Activated naive CD4-positive, alpha-beta T cell treated with anti-CD3 and anti-CD28 coated beads, Interleukin-2, amount 50 U/mL, for 72 hours (primary cell): ENCODE results near the gene ADISSP. TPM values are rescaled to one million over a fixed set of nuclear protein-coding genes. Genes with fewer than 3 reads are reported as not detected.

Experiments
- ATAC-seq, 2 donors: fragments of 150-1000 bp; cut with Tn5 transposase; 2 replicates each; pipeline ENCODE4 v1.10.0; 2021; ENCODE audit warnings: mild to moderate bottlenecking in 2 of 2, moderate library complexity in 2 of 2
- DNase-seq, 2 donors: peaks; one replicate each; pipeline ENCODE4 v3.0.0; 2021 to 2022; ENCODE audit warnings: low spot score in 2 of 2
- H3K27ac Mint-ChIP-seq, 2 donors: one replicate each; pipeline ENCODE4 v1.8.0; 2022; ENCODE audit warnings: mild to moderate bottlenecking in 2 of 2, mixed read lengths in 2 of 2
- H3K36me3 Mint-ChIP-seq, 2 donors: one replicate each; pipeline ENCODE4 v1.8.0; 2022; ENCODE audit warnings: mixed read lengths in 2 of 2
- H3K9me3 Mint-ChIP-seq, 2 donors: one replicate each; pipeline ENCODE4 v1.8.0; 2022; ENCODE audit warnings: mixed read lengths in 2 of 2
- total RNA-seq, 2 donors: library from RNA; stranded (reverse); gene quantifications; one replicate each; pipeline ENCODE4 v1.2.3, GENCODE V29; 2022

The ADISSP gene
- total RNA-seq, 2 donors from 2014 or later: 44.7 to 45.0 TPM

DNA sequence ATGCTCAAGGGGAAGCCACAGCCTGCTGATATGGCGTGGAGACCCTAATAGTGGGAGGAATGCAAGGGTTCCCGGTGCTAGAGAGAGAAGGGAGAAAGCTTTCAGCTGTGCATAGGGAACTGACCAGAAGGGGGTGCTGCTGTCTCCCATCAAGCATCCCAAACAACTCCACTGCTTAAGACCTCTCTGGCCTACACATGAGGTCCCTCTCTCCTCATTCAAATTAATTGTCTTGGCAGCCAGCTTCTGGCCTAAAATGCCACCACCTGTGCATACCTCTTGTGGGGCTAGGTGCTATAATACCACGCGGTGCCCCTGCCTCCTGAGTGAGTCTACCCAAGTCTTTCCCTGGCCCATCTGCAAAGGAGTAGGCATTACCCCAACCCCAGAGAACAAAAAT lies 14.5 kb downstream of the ADISSP start:
- peak in 1 of 2 donors; percentile 60 for DNase-seq
- Mint-ChIP-seq H3K9me3 (no peaks in the 10 kb centered on the region), H3K27ac (no peak overlapping the region), H3K36me3 (peaks cover 0 to 4% of the 10 kb centered on the region in 2 donors)
- ATAC-seq: peak; percentile 65 to 75

DNA sequence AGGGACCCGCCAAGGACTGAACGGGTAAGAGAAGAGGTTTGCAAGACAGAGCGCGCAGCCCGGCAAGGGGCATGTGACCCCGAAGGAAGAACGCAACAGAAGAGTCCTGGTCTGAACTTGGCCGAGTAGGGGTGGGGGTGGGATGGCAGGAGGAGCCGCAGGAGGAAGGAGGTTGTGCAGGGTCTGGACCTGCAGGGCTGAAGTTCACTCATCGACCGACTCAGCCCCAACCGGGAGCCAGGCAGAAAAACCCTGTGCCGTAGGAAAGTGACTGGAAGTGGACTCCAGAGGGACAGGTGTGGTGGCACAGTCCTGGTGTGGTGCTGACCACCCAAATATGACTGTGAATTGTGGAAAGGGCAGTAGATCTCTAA lies 15.2 kb downstream of the ADISSP start:
- peak in 1 of 2 donors; percentile 1 for ATAC-seq
- no peak for DNase-seq
- Mint-ChIP-seq H3K9me3 (no peaks in the 10 kb centered on the region), H3K27ac (peak overlapping the region in 1 of 2 donors; percentile 69), H3K36me3 (no peaks in the 10 kb centered on the region)

DNA sequence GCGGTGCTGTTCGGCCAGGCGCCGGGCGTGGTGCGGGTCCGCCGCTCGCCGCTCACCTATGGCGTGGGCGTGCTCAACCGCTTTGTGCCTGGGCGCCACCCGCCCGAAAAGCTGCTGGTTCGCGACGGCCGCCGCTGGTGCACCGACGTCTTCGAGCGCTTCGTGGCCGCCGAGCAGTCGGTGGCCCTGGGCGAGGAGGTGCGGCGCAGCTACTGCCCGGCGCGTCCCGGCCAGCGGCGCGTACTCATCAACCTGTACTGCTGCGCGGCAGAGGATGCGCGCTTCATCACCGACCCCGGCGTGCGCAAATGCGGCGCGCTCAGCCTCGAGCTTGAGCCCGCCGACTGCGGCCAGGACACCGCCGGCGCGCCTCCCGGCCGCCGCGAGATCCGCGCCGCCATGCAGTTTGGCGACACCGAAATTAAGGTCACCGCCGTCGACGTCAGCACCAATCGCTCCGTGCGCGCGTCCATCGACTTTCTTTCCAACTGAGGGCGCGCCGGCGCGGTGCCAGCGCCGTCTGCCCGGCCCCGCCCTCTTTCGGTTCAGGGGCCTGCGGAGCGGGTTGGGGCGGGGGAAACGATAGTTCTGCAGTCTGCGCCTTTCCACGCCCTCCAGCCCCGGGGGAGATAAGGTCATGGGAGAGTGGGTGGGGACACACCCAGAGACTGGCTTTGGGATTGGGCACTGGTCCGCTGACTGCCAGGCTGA lies 15.7 kb downstream of the ADISSP start:
- DNase-seq (peak in 1 of 2 donors; percentile 51), ATAC-seq (peak; percentile 51 to 67)
- no peaks in the 10 kb centered on the region for H3K9me3 Mint-ChIP-seq
- H3K36me3 Mint-ChIP-seq: no peaks in the 10 kb centered on the region
- peak overlapping the region in 1 of 2 donors; percentile 69 for H3K27ac Mint-ChIP-seq

DNA sequence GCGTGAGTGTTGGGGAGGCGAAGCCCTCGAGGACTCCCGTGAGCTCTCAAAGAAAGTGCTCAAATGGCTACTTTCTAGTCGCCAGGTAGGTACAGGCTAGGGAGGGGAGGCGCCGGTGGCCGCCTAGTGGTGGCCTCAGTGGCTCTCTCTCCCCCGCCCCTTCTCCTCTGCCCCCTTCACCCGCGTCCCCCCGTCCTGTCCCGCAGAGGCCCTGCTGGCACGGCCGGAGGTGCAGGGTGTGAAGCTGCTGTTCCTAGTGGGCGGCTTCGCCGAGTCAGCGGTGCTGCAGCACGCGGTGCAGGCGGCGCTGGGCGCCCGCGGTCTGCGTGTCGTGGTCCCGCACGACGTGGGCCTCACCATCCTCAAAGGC lies 16.3 kb downstream of the ADISSP start:
- ATAC-seq: no peak
- H3K27ac Mint-ChIP-seq: no peak overlapping the region
- no peaks in the 10 kb centered on the region for H3K36me3 Mint-ChIP-seq
- no peak for DNase-seq
- no peaks in the 10 kb centered on the region for H3K9me3 Mint-ChIP-seq

DNA sequence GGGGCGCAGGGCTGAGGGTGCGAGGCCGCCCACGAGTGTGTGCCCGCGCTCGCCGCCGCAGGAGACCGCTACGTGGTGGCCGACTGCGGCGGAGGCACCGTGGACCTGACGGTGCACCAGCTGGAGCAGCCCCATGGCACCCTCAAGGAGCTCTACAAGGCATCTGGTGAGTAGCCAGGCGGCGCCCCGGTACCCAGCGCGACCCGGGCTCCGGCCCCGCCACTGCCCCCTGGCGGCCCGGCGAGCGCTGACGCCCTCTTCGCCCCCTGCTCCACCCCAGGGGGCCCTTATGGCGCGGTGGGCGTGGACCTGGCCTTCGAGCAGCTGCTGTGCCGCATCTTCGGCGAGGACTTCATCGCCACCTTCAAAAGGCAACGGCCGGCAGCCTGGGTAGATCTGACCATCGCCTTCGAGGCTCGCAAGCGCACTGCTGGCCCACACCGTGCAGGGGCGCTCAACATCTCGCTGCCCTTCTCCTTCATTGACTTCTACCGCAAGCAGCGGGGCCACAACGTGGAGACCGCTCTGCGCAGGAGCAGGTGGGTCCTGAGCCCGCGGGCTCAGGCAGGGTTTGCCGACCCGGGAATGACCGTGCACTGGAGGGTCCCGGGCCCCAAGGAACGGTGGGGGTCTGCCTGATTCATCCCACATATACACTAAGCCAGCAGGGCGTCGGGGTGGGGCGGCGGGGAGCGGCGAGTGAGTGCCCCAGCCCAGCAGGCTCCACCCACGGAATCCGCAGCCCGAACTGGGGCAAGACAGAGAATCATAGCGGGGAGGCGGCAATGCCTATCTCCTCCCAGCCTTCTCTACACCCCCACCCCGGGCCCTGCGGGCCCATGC lies 17.6 kb downstream of the ADISSP start:
- Mint-ChIP-seq H3K27ac (no peak overlapping the region), H3K36me3 (no peaks in the 10 kb centered on the region)
- ATAC-seq: peak; percentile 30 to 52

DNA sequence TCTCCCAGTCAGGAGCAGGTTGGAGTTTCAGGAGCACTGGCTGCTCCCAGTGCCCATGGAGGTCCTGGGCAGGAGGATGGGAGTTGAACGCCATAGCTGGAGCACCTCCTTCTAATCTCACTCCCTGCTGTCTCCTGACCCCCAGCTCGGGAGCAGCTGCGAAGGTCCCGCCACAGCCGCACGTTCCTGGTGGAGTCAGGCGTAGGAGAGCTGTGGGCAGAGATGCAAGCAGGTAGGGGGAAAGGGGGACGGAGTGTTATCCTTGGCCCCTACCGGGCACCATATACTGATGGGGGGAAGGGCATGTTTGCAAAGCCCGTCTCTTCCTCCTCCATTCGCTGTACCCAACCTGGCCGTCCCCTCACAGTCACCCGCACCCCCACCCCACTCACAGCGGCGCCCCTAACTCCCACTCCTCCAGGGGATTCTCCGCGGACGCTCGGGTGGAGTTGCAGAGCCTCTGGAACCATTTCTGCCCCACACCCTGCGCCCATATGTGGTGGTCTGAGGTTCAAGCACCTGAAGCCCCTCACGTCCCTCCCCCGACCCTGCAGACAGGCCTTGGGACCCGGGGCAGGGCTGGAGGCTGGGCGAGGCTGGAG lies 18.4 kb downstream of the ADISSP start:
- Mint-ChIP-seq H3K27ac (no peak overlapping the region), H3K36me3 (no peaks in the 10 kb centered on the region), H3K9me3 (no peaks in the 10 kb centered on the region)
- ATAC-seq (no peak), DNase-seq (no peak)

More for the DNA sequence above, 17.6 kb downstream of the ADISSP start:
- no peaks in the 10 kb centered on the region for H3K9me3 Mint-ChIP-seq
- DNase-seq: peak in 1 of 2 donors; percentile 59

DNA sequence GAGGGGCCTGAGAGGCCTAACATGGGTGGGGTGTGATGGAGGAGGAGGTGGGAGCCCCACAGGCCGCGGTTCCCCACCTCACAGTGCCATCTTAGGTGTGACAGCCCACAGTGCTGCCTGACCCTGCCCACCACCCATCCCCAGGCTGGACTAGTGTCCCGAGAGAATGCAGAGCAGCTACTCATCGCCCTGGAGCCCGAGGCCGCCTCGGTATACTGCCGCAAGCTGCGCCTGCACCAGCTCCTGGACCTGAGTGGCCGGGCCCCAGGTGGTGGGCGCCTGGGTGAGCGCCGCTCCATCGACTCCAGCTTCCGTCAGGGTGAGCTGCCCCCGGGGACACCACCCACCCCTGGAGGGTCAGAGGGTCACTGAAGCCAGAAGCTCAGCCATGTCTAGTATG lies 19.5 kb downstream of the ADISSP start:
- Mint-ChIP-seq H3K9me3 (no peaks in the 10 kb centered on the region), H3K36me3 (no peaks in the 10 kb centered on the region), H3K27ac (no peak overlapping the region)
- DNase-seq (no peak), ATAC-seq (no peak)

DNA sequence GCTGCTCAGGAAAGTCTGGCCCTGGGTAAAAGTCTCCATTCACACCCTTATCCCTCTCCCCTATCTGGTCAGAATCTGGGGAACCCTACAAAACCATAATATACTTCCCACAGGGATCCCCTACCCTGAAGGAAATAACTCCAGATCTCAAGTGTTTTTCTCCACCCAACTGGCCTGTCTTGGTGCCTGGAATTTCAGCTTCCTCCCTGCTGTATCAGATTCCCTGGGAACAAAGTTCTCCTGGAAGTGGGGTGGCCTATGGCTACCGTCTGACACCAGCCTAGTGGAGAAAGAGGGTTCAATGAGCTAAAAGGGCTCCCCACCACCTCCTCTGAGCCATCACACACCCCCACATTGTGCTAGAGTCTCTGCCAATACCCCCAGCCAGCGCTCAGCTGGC lies 20.1 kb downstream of the ADISSP start:
- no peaks in the 10 kb centered on the region for H3K9me3 Mint-ChIP-seq
- ATAC-seq (no peak), DNase-seq (no peak)
- no peaks in the 10 kb centered on the region for H3K36me3 Mint-ChIP-seq
- no peak overlapping the region for H3K27ac Mint-ChIP-seq

DNA sequence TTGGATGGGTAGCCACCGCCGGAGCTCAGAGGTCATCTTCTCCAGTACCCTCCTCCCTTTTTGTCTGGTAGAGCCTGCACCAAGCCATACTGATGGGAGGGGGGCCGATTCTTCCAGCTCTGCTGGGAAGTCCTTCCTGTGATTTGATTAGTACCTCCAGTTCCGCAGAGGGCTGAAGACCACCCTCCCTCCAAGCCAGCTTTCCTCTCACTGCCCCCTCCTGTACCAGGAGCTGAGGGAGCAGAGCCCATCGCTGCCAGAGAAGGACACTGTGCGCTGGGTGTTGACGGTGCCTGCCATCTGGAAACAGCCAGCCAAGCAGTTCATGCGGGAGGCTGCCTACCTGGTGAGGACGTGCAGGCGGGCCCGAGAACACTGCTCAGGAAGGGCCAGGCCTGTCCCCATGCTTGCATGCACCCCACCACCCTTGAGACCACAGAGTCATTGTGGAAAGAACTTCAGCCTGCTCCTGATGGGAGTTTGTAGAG lies 21.8 kb downstream of the ADISSP start:
- ATAC-seq: no peak
- no peaks in the 10 kb centered on the region for H3K9me3 Mint-ChIP-seq
- no peak for DNase-seq

DNA sequence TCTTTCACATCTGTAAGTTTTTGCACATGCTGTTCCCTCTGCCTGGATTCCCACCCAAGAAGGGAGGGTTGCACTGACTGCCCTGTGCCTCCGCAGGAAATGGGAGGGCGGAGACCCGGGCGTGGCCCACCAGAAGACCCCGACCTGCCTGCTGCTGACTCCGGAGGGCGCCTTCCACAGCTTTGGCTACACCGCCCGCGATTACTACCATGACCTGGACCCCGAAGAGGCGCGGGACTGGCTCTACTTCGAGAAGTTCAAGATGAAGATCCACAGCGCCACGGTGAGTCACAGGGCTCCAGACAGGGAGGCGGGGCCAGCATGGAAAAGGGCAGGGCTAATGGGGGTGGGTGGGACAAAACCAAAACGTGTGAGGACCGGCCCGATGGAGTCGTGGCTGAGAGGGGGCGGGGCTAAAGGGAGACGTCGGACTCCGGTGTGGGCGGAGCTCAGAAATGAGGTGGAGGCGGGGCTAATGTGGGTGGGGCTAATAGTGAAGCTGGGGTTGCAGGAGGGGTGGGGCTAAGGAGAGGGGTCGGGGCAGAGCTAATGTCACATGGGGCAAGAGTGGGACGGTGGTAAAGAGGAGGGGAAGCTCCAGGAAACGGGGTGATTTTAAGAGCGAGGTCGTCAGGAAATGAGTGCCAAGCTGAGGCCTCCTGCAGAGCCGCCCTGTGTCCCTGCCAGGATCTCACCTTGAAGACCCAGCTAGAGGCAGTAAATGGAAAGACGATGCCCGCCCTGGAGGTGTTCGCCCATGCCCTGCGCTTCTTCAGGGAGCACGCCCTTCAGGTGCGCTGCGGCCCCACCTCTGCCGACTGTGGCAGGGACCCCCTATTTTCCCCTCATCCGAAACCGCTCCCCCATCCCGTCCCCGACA lies 22.5 kb downstream of the ADISSP start:
- Mint-ChIP-seq H3K9me3 (no peaks in the 10 kb centered on the region), H3K36me3 (no peaks in the 10 kb centered on the region), H3K27ac (no peak overlapping the region)
- DNase-seq (peak in 1 of 2 donors; percentile 60), ATAC-seq (peak in 1 of 2 donors; percentile 71)

More for the DNA sequence above, 21.8 kb downstream of the ADISSP start:
- H3K36me3 Mint-ChIP-seq: no peaks in the 10 kb centered on the region
- H3K27ac Mint-ChIP-seq: no peak overlapping the region

DNA sequence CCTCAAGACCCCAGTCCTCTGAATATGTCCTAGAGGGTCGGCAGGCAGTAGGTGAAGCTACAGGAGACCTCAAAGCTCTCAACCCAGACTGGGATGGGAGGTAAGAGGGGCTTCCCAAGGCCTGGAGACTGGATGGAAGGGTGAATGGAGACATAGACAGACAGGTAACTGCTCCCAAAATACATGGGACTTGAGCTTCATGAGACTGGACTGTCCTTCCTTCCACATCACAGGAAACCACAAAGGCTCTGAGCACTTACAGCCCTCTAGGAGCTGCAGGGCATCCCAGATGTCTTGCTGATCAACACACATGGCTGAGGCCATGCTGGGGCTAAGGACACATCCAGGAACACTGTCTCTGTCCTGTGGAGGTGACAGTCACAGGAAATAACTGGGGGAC lies 23.5 kb downstream of the ADISSP start:
- DNase-seq (no peak), ATAC-seq (no peak)
- no peak overlapping the region for H3K27ac Mint-ChIP-seq
- no peaks in the 10 kb centered on the region for H3K9me3 Mint-ChIP-seq
- H3K36me3 Mint-ChIP-seq: no peaks in the 10 kb centered on the region

DNA sequence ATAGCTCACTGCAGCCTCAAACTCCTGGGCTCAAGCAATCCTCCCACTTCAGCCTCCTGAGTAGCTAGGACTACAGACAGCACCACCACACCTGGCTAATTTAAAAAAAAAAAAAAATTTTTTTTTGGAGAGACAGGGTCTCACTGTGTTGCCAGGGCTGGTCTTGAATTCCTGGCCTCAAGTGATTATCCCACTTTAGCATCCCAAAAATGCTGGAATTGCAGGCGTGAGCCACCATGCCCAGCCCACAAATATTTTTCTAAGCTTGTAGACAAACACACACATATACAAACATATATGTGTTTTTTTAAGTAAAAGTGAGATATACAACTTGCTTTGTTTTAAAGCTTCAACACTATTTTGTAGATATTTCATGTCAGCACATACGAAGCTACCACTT lies 24.3 kb downstream of the ADISSP start:
- Mint-ChIP-seq H3K27ac (no peak overlapping the region), H3K9me3 (no peaks in the 10 kb centered on the region), H3K36me3 (no peaks in the 10 kb centered on the region)
- ATAC-seq (no peak), DNase-seq (no peak)

DNA sequence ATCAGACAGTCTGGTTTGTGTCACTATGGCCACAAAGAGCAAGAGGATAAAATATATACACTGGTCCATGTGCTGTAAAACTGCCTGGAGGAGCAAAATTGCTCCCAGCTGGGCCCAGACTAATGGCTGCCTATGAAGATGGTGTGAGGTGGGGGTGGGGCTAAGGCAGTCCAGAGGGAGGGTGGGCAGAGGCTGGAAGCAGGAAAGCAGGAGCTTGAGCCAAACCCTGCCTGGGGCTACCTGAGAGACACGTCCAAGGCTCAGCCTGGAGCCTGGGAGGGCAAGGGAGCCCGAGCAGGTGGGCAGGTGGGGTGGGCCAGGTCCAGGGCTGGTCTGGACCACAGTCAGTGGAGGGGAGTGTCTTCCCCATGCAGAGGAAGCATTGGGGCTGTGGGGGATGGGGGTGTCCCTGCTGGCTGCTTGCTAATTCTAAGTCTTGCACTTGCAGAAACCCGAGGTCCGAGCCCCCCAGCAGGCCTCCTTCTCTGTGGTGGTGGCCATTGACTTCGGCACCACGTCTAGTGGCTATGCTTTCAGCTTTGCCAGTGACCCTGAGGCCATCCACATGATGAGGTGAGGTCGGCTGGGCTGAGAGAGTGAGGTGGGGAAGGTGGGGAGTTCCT lies 25.6 kb downstream of the ADISSP start:
- ATAC-seq (no peak), DNase-seq (no peak)
- Mint-ChIP-seq H3K27ac (no peak overlapping the region), H3K36me3 (no peaks in the 10 kb centered on the region), H3K9me3 (no peaks in the 10 kb centered on the region)

DNA sequence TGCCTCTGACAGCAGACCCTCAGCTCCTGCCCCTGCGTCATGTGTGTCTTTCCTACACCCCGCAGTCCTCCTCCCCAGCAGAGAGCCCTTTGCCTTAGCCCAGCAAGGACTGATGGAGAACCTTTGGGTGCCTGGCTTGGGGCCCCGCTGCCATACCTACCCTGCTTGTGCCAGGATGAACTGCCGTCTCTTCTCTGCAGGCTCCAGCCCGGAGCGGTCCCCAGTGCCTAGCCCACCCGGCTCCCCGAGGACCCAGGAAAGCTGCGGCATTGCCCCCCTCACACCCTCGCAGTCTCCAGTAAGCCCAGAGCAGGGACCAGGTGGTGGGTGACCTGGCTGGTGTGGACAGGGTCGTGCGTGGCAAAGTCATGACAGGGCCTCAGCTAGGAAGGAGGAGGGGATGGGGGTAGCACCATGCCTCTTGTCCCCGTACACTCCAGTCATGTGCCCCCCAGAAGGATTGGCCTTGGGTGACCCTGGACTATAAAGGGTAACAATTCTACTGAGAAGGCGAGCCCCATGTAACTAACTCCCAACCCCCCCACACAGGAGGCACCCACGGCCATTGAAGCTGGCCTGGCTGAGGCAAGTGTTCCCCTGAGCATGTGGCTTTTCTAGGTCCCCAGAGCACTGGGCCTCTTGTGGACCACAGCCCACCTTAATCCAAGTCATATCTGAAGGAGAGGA lies 26.8 kb downstream of the ADISSP start:
- no peak for ATAC-seq
- H3K27ac Mint-ChIP-seq: no peak overlapping the region
- H3K9me3 Mint-ChIP-seq: no peaks in the 10 kb centered on the region
- H3K36me3 Mint-ChIP-seq: no peaks in the 10 kb centered on the region
- DNase-seq: no peak

DNA sequence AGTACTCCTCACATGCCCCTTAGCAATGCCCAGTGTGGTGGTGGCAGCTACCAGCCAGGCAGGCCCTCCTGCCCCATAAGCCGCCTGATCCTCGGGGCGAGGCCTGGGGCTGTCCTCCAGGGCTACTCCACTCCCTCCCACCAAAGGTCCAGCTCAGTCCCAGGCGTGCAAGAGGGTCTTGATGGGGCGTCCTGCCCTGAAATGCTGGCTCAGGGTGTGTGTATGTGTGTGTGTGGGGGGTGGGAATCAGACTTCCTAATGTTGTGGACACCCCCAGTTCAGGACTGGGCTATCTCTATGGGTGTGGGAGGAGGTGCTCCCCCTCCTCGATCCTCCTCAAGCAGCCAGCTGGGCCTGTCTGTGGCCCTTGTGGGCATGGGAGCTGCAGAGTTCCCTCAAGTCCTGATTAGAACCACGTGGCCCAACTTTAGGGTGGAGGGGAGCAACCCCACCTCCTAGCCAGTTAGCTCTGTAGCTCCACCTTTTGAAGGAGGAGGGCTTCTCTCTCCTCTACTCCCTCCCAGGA lies 27.6 kb downstream of the ADISSP start:
- ATAC-seq (no peak), DNase-seq (no peak)
- Mint-ChIP-seq H3K27ac (no peak overlapping the region), H3K36me3 (no peaks in the 10 kb centered on the region), H3K9me3 (no peaks in the 10 kb centered on the region)
